ENCODE measurements around the gene FUT4.

GRCh38 chr11:94516725-94517124 is 27.0 kb upstream of the FUT4 start:
- TF ChIP-seq SREBF2 (IDR thresholded peaks at IDR 0.05) (no peak), ELK1 (IDR thresholded peaks at IDR 0.05; ENCODE audit: low read depth, low read length) (no peak), MAX (IDR thresholded peaks at IDR 0.05) (no peak), CTCF (IDR thresholded peaks at IDR 0.05) (no peak), REST (IDR thresholded peaks at IDR 0.05) (no peak), RAD21 (conservative IDR thresholded peaks at IDR 0.05 in 1 of 2, IDR thresholded peaks at IDR 0.05 in 1 of 2) (no peak), HMGXB4 (CRISPR knock-in tag; IDR thresholded peaks at IDR 0.05; ENCODE audit: borderline replicate concordance) (no peak), USF2 (IDR thresholded peaks at IDR 0.05) (no peak), CHD2 (IDR thresholded peaks at IDR 0.05; ENCODE audit: low read length, partially characterized antibody) (no peak), KDM5A (IDR thresholded peaks at IDR 0.05) (no peak), MAFK (IDR thresholded peaks at IDR 0.05; ENCODE audit: partially characterized antibody) (no peak)
